IMR-90 (cell line): ENCODE results near the gene SYP. TPM values are rescaled to one million over a fixed set of nuclear protein-coding genes. Genes with fewer than 3 reads are reported as not detected.

ENCODE experiments used
- ATAC-seq: fragments of 200-7000 bp; cut with Tn5 transposase; 2 replicates; pipeline ENCODE4 v1.9.1; 2020; ENCODE audit warnings: low read depth, mild to moderate bottlenecking, moderate library complexity
- Bru-seq: library from RNA; stranded (reverse); fragments of 400-500 nt; gene quantifications from one replicate; lab custom pipeline; 2021; lab: Mats Ljungman, UMichigan
- BruChase-seq, 2 experiments: library from RNA; stranded (reverse); fragments of 400-500 nt; gene quantifications; one replicate each; lab custom pipeline; 2021; lab: Mats Ljungman, UMichigan
- BruUV-seq: library from RNA; stranded (reverse); fragments of 400-500 nt; replicated peaks from 2 replicates; lab custom pipeline; 2021; lab: Mats Ljungman, UMichigan
- CTCF ChIA-PET: fragments of 300-600 bp; formaldehyde crosslinking; extraction: SDS; loops from one replicate; lab custom pipeline; 2021; ENCODE audit warnings: antibody characterized with exemption; lab: Yijun Ruan, JAX
- POLR2A ChIA-PET: fragments of 300-600 bp; sonication (Branson Sonifier 250); formaldehyde crosslinking; loops from one replicate; lab custom pipeline; 2022; ENCODE audit warnings: antibody characterized with exemption; ENCODE audit not compliant: unreplicated experiment; lab: Charles Lee
- DNase-seq: peaks from one replicate; pipeline ENCODE4 v3.0.0; 2013
- H2AFZ ChIP-seq: replicated peaks from 2 replicates; pipeline ENCODE3; 2013; ENCODE audit warnings: low read length, mild to moderate bottlenecking; ENCODE audit not compliant: poor library complexity
- H2AK5ac ChIP-seq: 2 replicates; pipeline ENCODE4 v1.6.1; 2013; ENCODE audit warnings: low read depth, low read length, inconsistent platforms
- H2AK9ac ChIP-seq: replicated peaks from 2 replicates; pipeline ENCODE3; 2013; ENCODE audit warnings: mild to moderate bottlenecking, low read depth, low read length, moderate library complexity; ENCODE audit not compliant: poor library complexity
- H2BK120ac ChIP-seq: 2 replicates; pipeline ENCODE4 v1.6.1; 2013; ENCODE audit warnings: low read depth, low read length, inconsistent platforms
- H2BK15ac ChIP-seq: 3 replicates; pipeline ENCODE4 v1.6.1; 2013; ENCODE audit warnings: low read depth, low read length, inconsistent platforms
- H2BK20ac ChIP-seq: 2 replicates; pipeline ENCODE4 v1.6.1; 2013; ENCODE audit warnings: low read depth, mild to moderate bottlenecking, inconsistent platforms, low read length, moderate library complexity
- H2BK5ac ChIP-seq: 2 replicates; pipeline ENCODE4 v1.6.1; 2013; ENCODE audit warnings: mild to moderate bottlenecking, low read depth, low read length, inconsistent platforms; ENCODE audit not compliant: poor library complexity, severe bottlenecking
- H3K14ac ChIP-seq: replicated peaks from 2 replicates; pipeline ENCODE4 v1.6.1; 2013; ENCODE audit warnings: low read depth, low read length, inconsistent platforms
- H3K18ac ChIP-seq: 2 replicates; pipeline ENCODE4 v1.6.1; 2013; ENCODE audit warnings: low read depth, low read length, control low read depth
- H3K23ac ChIP-seq: 2 replicates; pipeline ENCODE4 v1.6.1; 2013; ENCODE audit warnings: low read depth, low read length, inconsistent platforms
- H3K27ac ChIP-seq: 2 replicates; pipeline ENCODE4 v1.5.1; 2013; ENCODE audit warnings: mild to moderate bottlenecking, control low read depth, low read length; ENCODE audit not compliant: insufficient read depth
- H3K27me3 ChIP-seq: 2 replicates; pipeline ENCODE4 v1.6.1; 2013; ENCODE audit warnings: low read length; ENCODE audit not compliant: control insufficient read depth, insufficient read depth
- H3K36me3 ChIP-seq: 2 replicates; pipeline ENCODE4 v1.6.1; 2013; ENCODE audit warnings: low read length, mixed read lengths; ENCODE audit not compliant: control insufficient read depth, insufficient read depth
- H3K4ac ChIP-seq: 2 replicates; pipeline ENCODE4 v1.6.1; 2013; ENCODE audit warnings: low read depth, low read length, inconsistent platforms
- H3K4me1 ChIP-seq: 2 replicates; pipeline ENCODE4 v1.6.1; 2013; ENCODE audit warnings: low read length, mixed read lengths; ENCODE audit not compliant: control insufficient read depth, insufficient read depth
- H3K4me2 ChIP-seq: 2 replicates; pipeline ENCODE4 v1.6.1; 2013; ENCODE audit warnings: low read depth, mild to moderate bottlenecking, control low read depth, low read length, moderate library complexity
- H3K4me3 ChIP-seq: 2 replicates; pipeline ENCODE4 v1.5.1; 2013; ENCODE audit warnings: low read depth, mild to moderate bottlenecking, control low read depth, low read length, moderate library complexity; ENCODE audit not compliant: insufficient read depth
- H3K56ac ChIP-seq: 2 replicates; pipeline ENCODE4 v1.6.1; 2013; ENCODE audit warnings: low read length, inconsistent platforms; ENCODE audit not compliant: insufficient read depth; ENCODE audit errors: extremely low read depth
- H3K79me1 ChIP-seq, 2 experiments: 2 replicates each; pipeline ENCODE4 v1.6.1; 2013; ENCODE audit warnings: low read length in 2 of 2, inconsistent platforms in 1 of 2, low read depth in 1 of 2
- H3K9ac ChIP-seq: 2 replicates; pipeline ENCODE4 v1.6.1; 2013; ENCODE audit warnings: low read depth, low read length, control low read depth
- H3K9me1 ChIP-seq: 2 replicates; pipeline ENCODE4 v1.6.1; 2013; ENCODE audit warnings: low read length, inconsistent platforms; ENCODE audit not compliant: insufficient read depth
- H3K9me3 ChIP-seq: 2 replicates; pipeline ENCODE4 v1.6.1; 2013; ENCODE audit warnings: low read length; ENCODE audit not compliant: control insufficient read depth, insufficient read depth
- H4K20me1 ChIP-seq: 2 replicates; pipeline ENCODE4 v1.6.1; 2013; ENCODE audit warnings: low read length, inconsistent platforms; ENCODE audit not compliant: insufficient read depth
- H4K5ac ChIP-seq: 2 replicates; pipeline ENCODE4 v1.6.1; 2013; ENCODE audit warnings: mild to moderate bottlenecking, low read depth, low read length, control low read depth
- H4K8ac ChIP-seq, 2 experiments: 2 replicates each; pipeline ENCODE4 v1.6.1; 2013; ENCODE audit warnings: low read depth in 2 of 2, low read length in 2 of 2, control low read depth in 1 of 2, inconsistent platforms in 1 of 2
- H4K91ac ChIP-seq: 2 replicates; pipeline ENCODE4 v1.6.1; 2013; ENCODE audit warnings: low read depth, low read length, inconsistent platforms; ENCODE audit not compliant: insufficient read depth
- CEBPB ChIP-seq: IDR thresholded peaks from 2 replicates; pipeline ENCODE4 v1.6.1; 2012; ENCODE audit warnings: low read depth, low read length, improper control_type of control experiment
- MAZ ChIP-seq: IDR thresholded peaks from 2 replicates; pipeline ENCODE4 v1.6.1; 2012; ENCODE audit warnings: low read depth, mild to moderate bottlenecking, low read length, improper control_type of control experiment, moderate library complexity, borderline replicate concordance
- MXI1 ChIP-seq: IDR thresholded peaks from 2 replicates; pipeline ENCODE4 v1.6.1; 2012; ENCODE audit warnings: low read depth, mild to moderate bottlenecking, low read length, moderate library complexity, borderline replicate concordance
- WGBS, 2 experiments: methylation state at CpG; one replicate each; pipeline versions ENCODE4 v1.1.5 to v1.1.7; 2013; ENCODE audit warnings: missing lambda C conversion rate in 2 of 2; ENCODE audit not compliant: insufficient read length in 1 of 2; ENCODE audit errors: extremely low coverage in 2 of 2; 5-methylcytosine and 5-hydroxymethylcytosine counted together
- dilution Hi-C: fragments of 300-500 bp; cut with HindIII; formaldehyde crosslinking; loops from one replicate; pipeline ENCODE4 v1.14.3; 2018; ENCODE audit warnings: low sequenced_read_pairs; ENCODE audit not compliant: unreplicated experiment
- in situ Hi-C: fragments of 300-500 bp; cut with MboI; formaldehyde crosslinking; loops from 3 replicates; pipeline ENCODE4 v1.14.3; 2019; ENCODE audit warnings: low sequenced_read_pairs, inconsistent platforms, mixed read lengths
- intact Hi-C: fragments of 100-400 bp; cut with micrococcal nuclease; formaldehyde crosslinking; loops from 2 replicates; pipeline ENCODE4 v1.10.0; 2022
- long read RNA-seq: library from polyadenylated mRNA; unstranded; transcript quantifications from one replicate; pipeline ENCODE4 v2.0.0, GENCODE V29; 2021; ENCODE audit not compliant: unreplicated experiment
- polyA plus RNA-seq, 3 experiments: library from polyadenylated mRNA; depleted of rRNA; stranded (reverse); fragments of >200 nt; gene quantifications; 2 replicates each; pipeline ENCODE4 v1.2.3, GENCODE V29; 2012; ENCODE audit warnings: low replicate concordance in 1 of 3
- total RNA-seq: library from RNA; depleted of rRNA; stranded (reverse); fragments of >200 nt; gene quantifications from 2 replicates; pipeline ENCODE4 v1.2.3, GENCODE V29; 2012; rRNA removed

The SYP gene
- total RNA-seq (under 0.01 TPM in 1 of 2 replicates, not detected in the other), polyA plus RNA-seq (2012; rRNA removed) (0.05 and 0.06 TPM in 2 replicates), Bru-seq, nascent RNA (percentile 26 among the genes with signal in this experiment), BruChase-seq, experiment 1, labeled RNA remaining after a 6-hour chase (percentile 26 among the genes with signal in this experiment), BruChase-seq, experiment 2, labeled RNA remaining after a 2-hour chase (percentile 24 among the genes with signal in this experiment)
- 0.02 and 0.08 TPM in 2 replicates for polyA plus RNA-seq (2012; cell fraction: cytosol; rRNA removed)
- polyA plus RNA-seq (2012; cell fraction: nucleus; rRNA removed; ENCODE audit: low replicate concordance) = 0.09 and 0.16 TPM in 2 replicates
- long read RNA-seq, partial matches to known transcripts = 0 of 1 reads
- long read RNA-seq, other reads (novel, unspliced or antisense) = 1 of 1 reads

DNA sequence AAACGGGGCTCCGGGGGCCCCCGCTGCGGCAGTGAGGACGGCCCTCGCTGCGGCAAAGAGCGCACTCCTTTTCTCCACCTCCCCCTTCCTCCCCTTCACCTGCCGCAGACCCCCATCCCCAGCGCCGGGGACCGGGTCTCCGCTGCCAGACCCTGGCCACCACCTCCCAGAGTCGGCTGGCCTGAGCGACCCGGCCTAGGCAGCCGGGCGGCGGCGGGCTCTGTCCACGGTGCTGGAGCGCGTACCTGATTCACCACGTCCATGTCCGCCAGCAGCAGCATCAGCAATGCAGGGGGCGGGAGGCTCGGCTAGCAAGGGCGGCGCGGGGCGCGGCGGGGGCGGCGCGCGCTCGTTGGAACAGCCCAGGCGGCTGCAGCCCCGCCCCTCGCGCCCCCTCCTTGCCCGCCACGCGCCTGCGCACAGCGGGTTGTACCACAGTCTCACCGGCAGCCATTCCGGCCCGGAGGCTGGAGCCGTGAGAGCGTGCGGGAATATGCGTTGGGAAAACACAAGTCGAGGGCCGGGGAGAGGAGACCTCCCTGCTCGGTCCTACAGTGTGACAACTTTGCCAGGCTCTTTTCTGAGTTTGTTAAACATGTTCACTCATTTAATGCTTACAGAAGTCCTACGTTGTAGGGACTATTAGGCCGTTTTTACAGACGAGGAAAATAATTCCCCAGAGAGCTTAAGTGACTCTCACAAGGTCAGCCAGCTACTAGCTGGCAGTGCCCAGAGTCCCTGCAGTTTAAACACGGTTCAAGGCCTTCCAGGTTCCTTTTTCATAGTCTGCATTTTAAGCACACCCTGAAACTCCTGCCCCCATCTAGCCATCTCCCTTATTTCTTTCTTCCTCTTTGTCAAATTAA lies at the start of gene SYP:
SYP (minus strand) TSS at position 288 of the 866 bp plus-strand sequence; CDS start at position 281, 7 bp downstream.
- DNase-seq (peak; percentile 82), ATAC-seq (peak; percentile 100)
- dilution Hi-C loops = no loop called here
- Histone ChIP-seq H4K8ac (peak within 1 kb of the TSS; percentile 81 to 98), H4K20me1 (no peaks in the 10 kb centered on the region), H3K36me3 (no peaks in the 10 kb centered on the region), H3K14ac (peak within 1 kb of the TSS; percentile 87), H4K91ac (no peak within 1 kb of the TSS), H2BK5ac (peak within 1 kb of the TSS; percentile 42), H3K23ac (peak within 1 kb of the TSS; percentile 95), H3K4me2 (peak within 1 kb of the TSS; percentile 95), H2AK5ac (no peak within 1 kb of the TSS), H3K18ac (peak within 1 kb of the TSS; percentile 79), H2BK15ac (no peak within 1 kb of the TSS), H2AK9ac (peak within 1 kb of the TSS; percentile 76), H2BK20ac (0 out of 2 replicates have a peak within 1 kb of the TSS, but pooled peaks have one; percentile 35), H3K27ac (no peak within 1 kb of the TSS), H3K9me1 (no peaks in the 10 kb centered on the region), H3K9me3 (no peaks in the 10 kb centered on the region), H3K4me1 (no peaks in the 10 kb centered on the region), H2AFZ (peak within 1 kb of the TSS; percentile 94), H3K79me1 (no peaks in the 10 kb centered on the region), H3K4me3 (peak within 1 kb of the TSS; percentile 46), H3K56ac (peak within 1 kb of the TSS; percentile 72), H2BK120ac (no peak within 1 kb of the TSS), H3K9ac (peak within 1 kb of the TSS; percentile 80), H3K27me3 (peaks cover 9% of the 10 kb centered on the region; the same call in 1 of the 2 replicates), H3K4ac (peak within 1 kb of the TSS; percentile 77), H4K5ac (peak within 1 kb of the TSS; percentile 89)
- TF ChIP-seq MXI1 = peak; percentile 80
- TF ChIP-seq MAZ = peak; percentile 96
- no peak for TF ChIP-seq CEBPB
- WGBS, 2 experiments = 22% methylated on average over 44 of the region's 61 CpGs; no CpG with 5 or more reads in 1 of the 2 experiments
- intact Hi-C loops = no loop called here
- ChIA-PET CTCF (no interaction called here), POLR2A (no interaction called here)
- in situ Hi-C loops = no loop called here
- BruUV-seq = no TSS peak
